ENCODE data around the gene SUSD1. TPM values are rescaled to one million over a fixed set of nuclear protein-coding genes. Genes with fewer than 3 reads are reported as not detected.
A peak's percentile ranks its signal among the peaks of the same experiment; 100 is the strongest.

The SUSD1 gene
- total RNA-seq, 1 experiment from 2014 or later, result 15.3 TPM

DNA sequence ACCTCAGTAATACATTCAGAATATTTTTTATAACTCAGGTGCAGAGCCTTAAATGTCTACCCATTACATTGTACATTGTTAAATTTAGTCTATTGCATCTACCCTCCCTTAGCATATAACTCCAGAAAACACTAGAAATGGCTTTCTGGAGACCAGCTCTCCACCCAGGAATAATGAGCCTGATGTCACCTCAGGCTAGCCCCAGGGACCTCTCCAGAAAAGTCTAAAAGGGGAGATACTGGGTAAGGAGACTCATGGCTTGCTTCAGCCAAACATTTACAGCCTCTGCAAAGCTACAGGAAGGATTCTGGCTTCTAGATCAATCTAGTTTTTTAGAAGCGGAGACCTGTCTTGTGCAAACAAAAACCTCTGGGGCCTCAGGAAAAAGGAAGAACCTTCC is 13.8 kb upstream of the SUSD1 start:
- no peak for TF ChIP-seq TCF7L2 (IDR thresholded peaks at IDR 0.05; ENCODE audit: low read depth, low read length)
- TF ChIP-seq, protein P1, sequence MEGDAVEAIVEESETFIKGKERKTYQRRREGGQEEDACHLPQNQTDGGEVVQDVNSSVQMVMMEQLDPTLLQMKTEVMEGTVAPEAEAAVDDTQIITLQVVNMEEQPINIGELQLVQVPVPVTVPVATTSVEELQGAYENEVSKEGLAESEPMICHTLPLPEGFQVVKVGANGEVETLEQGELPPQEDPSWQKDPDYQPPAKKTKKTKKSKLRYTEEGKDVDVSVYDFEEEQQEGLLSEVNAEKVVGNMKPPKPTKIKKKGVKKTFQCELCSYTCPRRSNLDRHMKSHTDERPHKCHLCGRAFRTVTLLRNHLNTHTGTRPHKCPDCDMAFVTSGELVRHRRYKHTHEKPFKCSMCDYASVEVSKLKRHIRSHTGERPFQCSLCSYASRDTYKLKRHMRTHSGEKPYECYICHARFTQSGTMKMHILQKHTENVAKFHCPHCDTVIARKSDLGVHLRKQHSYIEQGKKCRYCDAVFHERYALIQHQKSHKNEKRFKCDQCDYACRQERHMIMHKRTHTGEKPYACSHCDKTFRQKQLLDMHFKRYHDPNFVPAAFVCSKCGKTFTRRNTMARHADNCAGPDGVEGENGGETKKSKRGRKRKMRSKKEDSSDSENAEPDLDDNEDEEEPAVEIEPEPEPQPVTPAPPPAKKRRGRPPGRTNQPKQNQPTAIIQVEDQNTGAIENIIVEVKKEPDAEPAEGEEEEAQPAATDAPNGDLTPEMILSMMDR (IDR thresholded peaks at IDR 0.05), result no peak
- TF ChIP-seq POLR2AphosphoS5 (IDR thresholded peaks at IDR 0.05; ENCODE audit: low read depth, low read length), result no peak
- no peak for TF ChIP-seq SIN3A (IDR thresholded peaks at IDR 0.05; ENCODE audit: borderline replicate concordance, insufficient read depth, low read depth, low read length)
- TF ChIP-seq, protein P2, sequence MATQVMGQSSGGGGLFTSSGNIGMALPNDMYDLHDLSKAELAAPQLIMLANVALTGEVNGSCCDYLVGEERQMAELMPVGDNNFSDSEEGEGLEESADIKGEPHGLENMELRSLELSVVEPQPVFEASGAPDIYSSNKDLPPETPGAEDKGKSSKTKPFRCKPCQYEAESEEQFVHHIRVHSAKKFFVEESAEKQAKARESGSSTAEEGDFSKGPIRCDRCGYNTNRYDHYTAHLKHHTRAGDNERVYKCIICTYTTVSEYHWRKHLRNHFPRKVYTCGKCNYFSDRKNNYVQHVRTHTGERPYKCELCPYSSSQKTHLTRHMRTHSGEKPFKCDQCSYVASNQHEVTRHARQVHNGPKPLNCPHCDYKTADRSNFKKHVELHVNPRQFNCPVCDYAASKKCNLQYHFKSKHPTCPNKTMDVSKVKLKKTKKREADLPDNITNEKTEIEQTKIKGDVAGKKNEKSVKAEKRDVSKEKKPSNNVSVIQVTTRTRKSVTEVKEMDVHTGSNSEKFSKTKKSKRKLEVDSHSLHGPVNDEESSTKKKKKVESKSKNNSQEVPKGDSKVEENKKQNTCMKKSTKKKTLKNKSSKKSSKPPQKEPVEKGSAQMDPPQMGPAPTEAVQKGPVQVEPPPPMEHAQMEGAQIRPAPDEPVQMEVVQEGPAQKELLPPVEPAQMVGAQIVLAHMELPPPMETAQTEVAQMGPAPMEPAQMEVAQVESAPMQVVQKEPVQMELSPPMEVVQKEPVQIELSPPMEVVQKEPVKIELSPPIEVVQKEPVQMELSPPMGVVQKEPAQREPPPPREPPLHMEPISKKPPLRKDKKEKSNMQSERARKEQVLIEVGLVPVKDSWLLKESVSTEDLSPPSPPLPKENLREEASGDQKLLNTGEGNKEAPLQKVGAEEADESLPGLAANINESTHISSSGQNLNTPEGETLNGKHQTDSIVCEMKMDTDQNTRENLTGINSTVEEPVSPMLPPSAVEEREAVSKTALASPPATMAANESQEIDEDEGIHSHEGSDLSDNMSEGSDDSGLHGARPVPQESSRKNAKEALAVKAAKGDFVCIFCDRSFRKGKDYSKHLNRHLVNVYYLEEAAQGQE (IDR thresholded peaks at IDR 0.05; ENCODE audit: insufficient read depth in 1 of 2, low read depth in 2 of 2, low read length in 1 of 2), result no peak
- intact Hi-C loops (cut with micrococcal nuclease; ENCODE audit: unreplicated experiment) (no loop called here), in situ Hi-C loops (cut with HindIII; ENCODE audit: low pct_unique_long_range_greater_than_20kb, low sequenced_read_pairs) (no loop called here)
- Histone ChIP-seq H3K4me1 (ENCODE audit: control insufficient read depth, insufficient read depth, low read length) (no peaks in the 10 kb centered on the region), H3K9me3 (ENCODE audit: control insufficient read depth, insufficient read depth, low read depth, low read length) (no peaks in the 10 kb centered on the region), H3K36me3 (ENCODE audit: control insufficient read depth, insufficient read depth, low read length) (no peaks in the 10 kb centered on the region), H3K27me3 (ENCODE audit: control insufficient read depth, insufficient read depth, low read length) (no peaks in the 10 kb centered on the region), H3K27ac (ENCODE audit: low read length) (no peak overlapping the region), H3K4me3 (ENCODE audit: low read depth in 2 of 2, low read length in 2 of 2) (no peak overlapping the region)
- ATAC-seq (0 out of 2 replicates have a peak, but pooled peaks have one; percentile 38), DNase-seq (ENCODE audit: low read depth, low spot score) (no peak)
- POLR2A ChIA-PET, result no interaction called here
- CTCF ChIA-PET, result no interaction called here
- BruUV-seq (replicated peaks), result no TSS peak

DNA sequence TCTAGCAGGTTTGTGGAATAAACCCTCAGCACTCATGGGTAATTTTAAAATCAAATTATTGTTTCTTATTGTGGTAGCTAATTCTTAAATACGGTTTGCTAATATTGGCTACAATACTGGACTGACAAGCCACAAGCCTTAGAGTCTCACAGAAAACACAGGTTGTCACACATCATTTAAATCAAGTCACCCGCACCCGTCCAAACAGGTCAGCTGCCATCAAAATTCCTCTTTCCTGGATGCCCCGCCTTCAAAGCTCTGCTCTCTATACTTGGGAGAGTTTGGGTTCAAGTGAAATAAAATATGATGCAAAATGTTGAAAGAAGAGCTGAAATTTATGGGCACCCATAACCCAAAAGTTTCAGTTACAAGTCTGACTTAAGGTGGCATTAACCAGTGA is 12.3 kb upstream of the SUSD1 start:
- Histone ChIP-seq H3K27ac (ENCODE audit: low read length) (no peak overlapping the region), H3K4me3 (ENCODE audit: low read depth in 2 of 2, low read length in 2 of 2) (no peak overlapping the region), H3K4me1 (ENCODE audit: control insufficient read depth, insufficient read depth, low read length) (no peaks in the 10 kb centered on the region), H3K9me3 (ENCODE audit: control insufficient read depth, insufficient read depth, low read depth, low read length) (no peaks in the 10 kb centered on the region), H3K27me3 (ENCODE audit: control insufficient read depth, insufficient read depth, low read length) (no peaks in the 10 kb centered on the region), H3K36me3 (ENCODE audit: control insufficient read depth, insufficient read depth, low read length) (no peaks in the 10 kb centered on the region)
- ATAC-seq (no peak), DNase-seq (ENCODE audit: low read depth, low spot score) (no peak)
- ChIA-PET POLR2A (no interaction called here), CTCF (no interaction called here)
- BruUV-seq (replicated peaks), result no TSS peak
- in situ Hi-C loops (cut with HindIII; ENCODE audit: low pct_unique_long_range_greater_than_20kb, low sequenced_read_pairs), result no loop called here
- no peak for TF ChIP-seq TCF7L2 (IDR thresholded peaks at IDR 0.05; ENCODE audit: low read depth, low read length)
- no peak for TF ChIP-seq POLR2AphosphoS5 (IDR thresholded peaks at IDR 0.05; ENCODE audit: low read depth, low read length)
- TF ChIP-seq, protein P1 (IDR thresholded peaks at IDR 0.05), result no peak
- TF ChIP-seq SIN3A (IDR thresholded peaks at IDR 0.05; ENCODE audit: borderline replicate concordance, insufficient read depth, low read depth, low read length), result no peak
- TF ChIP-seq, protein P2 (IDR thresholded peaks at IDR 0.05; ENCODE audit: insufficient read depth in 1 of 2, low read depth in 2 of 2, low read length in 1 of 2), result no peak
- intact Hi-C loops (cut with micrococcal nuclease; ENCODE audit: unreplicated experiment), result no loop called here
